GM12878 (cell line): ENCODE data around the gene RAB11A. TPM values are rescaled to one million over a fixed set of nuclear protein-coding genes. Genes with fewer than 3 reads are reported as not detected.

Experiments used
- ATAC-seq: fragments of 200-7000 bp; cut with Tn5 transposase; 3 replicates; pipeline ENCODE4 v1.9.1; 2020; ENCODE audit warnings: mild to moderate bottlenecking, moderate library complexity
- BruUV-seq: library from RNA; stranded (reverse); fragments of 400-500 nt; replicated peaks from 2 replicates; lab custom pipeline; 2021; lab: Mats Ljungman, UMichigan
- CTCF ChIA-PET: fragments of 300-600 bp; sonication (Branson Sonifier 250); formaldehyde crosslinking; extraction: SDS; loops from one replicate; lab custom pipeline; 2021; ENCODE audit warnings: inconsistent platforms; lab: Yijun Ruan, JAX
- POLR2A ChIA-PET: fragments of 350-600 bp; formaldehyde crosslinking; extraction: SDS; loops from one replicate; lab custom pipeline; 2021; ENCODE audit warnings: inconsistent platforms; lab: Charles Lee
- RAD21 ChIA-PET: fragments of 300-600 bp; sonication (Branson Sonifier 250); formaldehyde crosslinking; loops from one replicate; lab custom pipeline; 2023; ENCODE audit warnings: antibody characterized with exemption; ENCODE audit not compliant: unreplicated experiment; lab: Charles Lee
- SMC1A ChIA-PET: fragments of 300-600 bp; sonication (Branson Sonifier 250); formaldehyde crosslinking; loops from one replicate; lab custom pipeline; 2023; ENCODE audit not compliant: unreplicated experiment, uncharacterized antibody; lab: Charles Lee
- DNase-seq: peaks from one replicate; pipeline ENCODE4 v3.0.0-alpha.2; 2011; ENCODE audit warnings: low read depth, low spot score
- FAIRE-seq: peaks from 3 replicates; lab custom pipeline; 2011; peaks lifted over from hg19 to GRCh38; lab: Jason Lieb, UNC
- H2AFZ ChIP-seq: 2 replicates; pipeline ENCODE4 v1.6.0; 2011; ENCODE audit warnings: low read depth, low read length, control low read depth; ENCODE audit not compliant: control insufficient read depth
- H3K27ac ChIP-seq: 2 replicates; pipeline ENCODE4 v1.5.1; 2011; ENCODE audit warnings: control low read depth; ENCODE audit not compliant: control insufficient read depth, insufficient read depth
- H3K27me3 ChIP-seq, 2 experiments: replicated peaks in 1 of 2; 2 replicates each; pipeline versions ENCODE4 v1.6.0 to v1.6.1; 2011; ENCODE audit warnings: low read length in 1 of 2; ENCODE audit not compliant: control insufficient read depth in 2 of 2, insufficient read depth in 2 of 2
- H3K36me3 ChIP-seq, 2 experiments: 2 replicates each; pipeline ENCODE4 v1.5.1; 2011; ENCODE audit warnings: low read length in 1 of 2; ENCODE audit not compliant: control insufficient read depth in 2 of 2, insufficient read depth in 2 of 2
- H3K4me1 ChIP-seq: 2 replicates; pipeline ENCODE4 v1.6.1; 2011; ENCODE audit warnings: mild to moderate bottlenecking, low read length, moderate library complexity, mixed read lengths; ENCODE audit not compliant: control insufficient read depth, insufficient read depth
- H3K4me2 ChIP-seq: 2 replicates; pipeline ENCODE4 v1.6.0; 2011; ENCODE audit warnings: control low read depth; ENCODE audit not compliant: control insufficient read depth, insufficient read depth
- H3K4me3 ChIP-seq: fragments of 200-600 bp; sonication (generic); 2 replicates; pipeline ENCODE4 v1.5.1; 2016
- H3K79me2 ChIP-seq: 2 replicates; pipeline ENCODE4 v1.6.0; 2011; ENCODE audit warnings: low read length; ENCODE audit not compliant: control insufficient read depth, insufficient read depth
- H3K9ac ChIP-seq: 2 replicates; pipeline ENCODE4 v1.8.0; 2011; ENCODE audit warnings: low read length, control low read depth, mixed read lengths; ENCODE audit not compliant: control insufficient read depth, insufficient read depth
- H3K9me3 ChIP-seq: replicated peaks from 3 replicates; pipeline ENCODE4 v1.5.1; 2011; ENCODE audit warnings: mild to moderate bottlenecking, low read length; ENCODE audit not compliant: control insufficient read depth, insufficient read depth
- H4K20me1 ChIP-seq: 2 replicates; pipeline ENCODE4 v1.6.0; 2011; ENCODE audit not compliant: control insufficient read depth, insufficient read depth
- BCL3 ChIP-seq: IDR thresholded peaks from 2 replicates; pipeline ENCODE4 v1.6.1; 2011; ENCODE audit warnings: borderline replicate concordance, low read depth, mild to moderate bottlenecking, moderate library complexity, low read length; ENCODE audit not compliant: insufficient read depth, poor library complexity, severe bottlenecking
- BCLAF1 ChIP-seq: fragments of 450-650 bp; IDR thresholded peaks from 2 replicates; pipeline ENCODE4 v1.6.1; 2017; ENCODE audit warnings: antibody characterized with exemption, mild to moderate bottlenecking, moderate library complexity
- BRCA1 ChIP-seq: IDR thresholded peaks from 2 replicates; pipeline ENCODE4 v1.6.1; 2011; ENCODE audit warnings: low read depth, low read length, improper control_type of control experiment
- HDAC6 ChIP-seq: fragments of 200-600 bp; sonication (generic); IDR thresholded peaks from one replicate; pipeline ENCODE4 v1.8.0; 2017; ENCODE audit warnings: antibody characterized with exemption; ENCODE audit not compliant: unreplicated experiment
- HDGF ChIP-seq: fragments of 450-650 bp; IDR thresholded peaks from 2 replicates; pipeline ENCODE4 v1.6.1; 2016; ENCODE audit warnings: antibody characterized with exemption
- IKZF1 ChIP-seq: fragments of 450-650 bp; conservative IDR thresholded peaks from 2 replicates; pipeline ENCODE4 v1.6.1; 2017; ENCODE audit warnings: antibody characterized with exemption, mild to moderate bottlenecking
- POLR2AphosphoS5 ChIP-seq: IDR thresholded peaks from 2 replicates; pipeline ENCODE4 v1.6.1; 2011; ENCODE audit warnings: mild to moderate bottlenecking, low read length, inconsistent platforms
- SUZ12 ChIP-seq: fragments of 200-600 bp; sonication (generic); IDR thresholded peaks from one replicate; pipeline ENCODE4 v1.6.1; 2018; ENCODE audit warnings: antibody characterized with exemption, mild to moderate bottlenecking; ENCODE audit not compliant: unreplicated experiment
- ZNF24 ChIP-seq: fragments of 450-650 bp; IDR thresholded peaks from 2 replicates; pipeline ENCODE4 v1.6.1; 2017; ENCODE audit warnings: antibody characterized with exemption, mild to moderate bottlenecking
- WGBS: methylation state at CpG from one replicate; pipeline ENCODE4 v1.1.6; 2016; ENCODE audit warnings: low lambda C conversion rate; ENCODE audit not compliant: insufficient replicate concordance, insufficient coverage; ENCODE audit errors: missing lambda C conversion rate; 5-methylcytosine and 5-hydroxymethylcytosine counted together
- in situ Hi-C: fragments of 300-500 bp; cut with MboI; formaldehyde crosslinking; loops from 9 replicates; pipeline ENCODE4 v1.14.3; 2018; ENCODE audit warnings: mixed read lengths
- intact Hi-C: fragments of 100-400 bp; cut with micrococcal nuclease; formaldehyde crosslinking; loops from one replicate; pipeline ENCODE4 v1.14.2; 2022; ENCODE audit not compliant: unreplicated experiment
- polyA plus RNA-seq, 11 experiments: library from polyadenylated mRNA; depleted of rRNA in 4 of 11; unstranded in 6 of 11; stranded (reverse) in 5 of 11; fragments of >200 nt; fragmentation: Nextera tagmentation in 4 of 11; fragmentation: Illumina TruSeq in 1 of 11; extraction: Ambion mirVana in 4 of 11; extraction: Trizol in 1 of 11; gene quantifications; 1 replicate in 1 of 11; 2 replicates in 10 of 11; pipeline versions ENCODE4 v1.2.1 to v1.2.3, GENCODE V29; 2011 to 2016; ENCODE audit warnings: inconsistent platforms in 2 of 11, missing spikeins in 2 of 11, low read depth in 1 of 11
- total RNA-seq, 4 experiments: library from RNA; depleted of rRNA in 3 of 4; stranded (reverse); fragments of >200 nt in 3 of 4; fragmentation: Illumina TruSeq in 1 of 4; extraction: Trizol in 1 of 4; gene quantifications; 2 replicates each; pipeline versions ENCODE4 v1.2.1 to v1.2.3, GENCODE V29; 2013 to 2021
- TF ChIP-seq, protein P1 (sequence below): IDR thresholded peaks from 2 replicates; pipeline ENCODE4 v1.6.1; 2011; ENCODE audit warnings: low read depth, low read length, improper control_type of control experiment, borderline replicate concordance
- TF ChIP-seq, protein P2 (sequence below): IDR thresholded peaks from 2 replicates; pipeline ENCODE4 v1.6.1; 2012; ENCODE audit warnings: low read depth, low read length, improper control_type of control experiment

Gene RAB11A
- total and polyA plus RNA-seq, 10 of the 15 experiments (the other 5 are each of a cell fraction or from before 2014, with no cell fraction given) = 128 to 387 (median 224) TPM

DNA sequence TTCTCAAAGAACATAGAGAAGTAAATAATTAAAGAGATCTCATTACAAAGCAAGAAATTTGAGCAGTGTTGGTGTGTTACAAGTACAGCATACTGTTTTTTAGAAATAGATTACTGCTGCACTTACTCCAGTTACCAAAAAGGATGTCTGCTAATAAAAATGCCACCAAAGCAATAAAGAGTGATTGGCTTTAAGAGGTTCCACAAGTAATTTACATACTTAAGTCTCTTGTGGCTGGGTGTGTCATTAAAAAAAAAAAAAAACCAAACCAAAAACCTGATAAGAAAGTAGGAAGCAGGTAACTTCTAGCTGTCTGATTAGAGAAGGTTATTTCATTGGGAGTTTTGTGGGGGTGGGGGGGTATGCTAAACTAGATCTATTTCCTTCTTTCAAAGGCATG, 15.2 kb downstream of the RAB11A start:
- TF ChIP-seq HDGF (no peak), IKZF1 (no peak), BRCA1 (no peak), SUZ12 (no peak), HDAC6 (no peak)
- TF ChIP-seq, protein P1, sequence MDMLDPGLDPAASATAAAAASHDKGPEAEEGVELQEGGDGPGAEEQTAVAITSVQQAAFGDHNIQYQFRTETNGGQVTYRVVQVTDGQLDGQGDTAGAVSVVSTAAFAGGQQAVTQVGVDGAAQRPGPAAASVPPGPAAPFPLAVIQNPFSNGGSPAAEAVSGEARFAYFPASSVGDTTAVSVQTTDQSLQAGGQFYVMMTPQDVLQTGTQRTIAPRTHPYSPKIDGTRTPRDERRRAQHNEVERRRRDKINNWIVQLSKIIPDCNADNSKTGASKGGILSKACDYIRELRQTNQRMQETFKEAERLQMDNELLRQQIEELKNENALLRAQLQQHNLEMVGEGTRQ = no peak
- Histone ChIP-seq H4K20me1 (no peaks in the 10 kb centered on the region), H3K4me1 (peaks cover 22% of the 10 kb centered on the region), H3K4me2 (no peak overlapping the region), H3K27me3 (no peaks in the 10 kb centered on the region), H3K27ac (no peak overlapping the region), H3K9ac (no peak overlapping the region), H3K9me3 (no peaks in the 10 kb centered on the region), H2AFZ (no peak overlapping the region), H3K79me2 (peaks cover 5% of the 10 kb centered on the region), H3K36me3 (peaks cover 1 to 35% of the 10 kb centered on the region in 2 experiments; a peak in 3 of 4 replicates), H3K4me3 (no peak overlapping the region)
- FAIRE-seq = no peak
- ChIA-PET RAD21 (interaction anchor here (0.7 kb wide), 1 partner anchor 51 kb away, joined by 6 read pairs; no protein-coding TSS in a partner anchor), SMC1A (interaction anchor here (0.6 to 1.2 kb wide), 7 partner anchors 9 to 52 kb away, joined by 3 to 4 read pairs (median 3); no protein-coding TSS in a partner anchor), POLR2A (interaction anchor here (0.6 to 1.0 kb wide), 6 partner anchors 10 to 591 kb away, joined by 3 to 10 read pairs (median 3); no protein-coding TSS in a partner anchor), CTCF (no interaction called here)
- intact Hi-C loops (no loop called here), in situ Hi-C loops (no loop called here)
- no peak for ATAC-seq
- DNase-seq = no peak
- no TSS peak for BruUV-seq

GRCh38 chr15:65885668-65886218, 16.5 kb downstream of the RAB11A start:
- 88% methylated on average over 4 of the region's 4 CpGs for WGBS
- no peak for DNase-seq
- no peak for FAIRE-seq
- SMC1A ChIA-PET = interaction anchor here (0.9 kb wide), 1 partner anchor 344 kb away, joined by 4 read pairs; no protein-coding TSS in a partner anchor
- no peaks in the 10 kb centered on the region for H3K9me3 ChIP-seq
- no peaks in the 10 kb centered on the region for H3K27me3 ChIP-seq
- no peak overlapping the region for H3K4me2 ChIP-seq
- H4K20me1 ChIP-seq = no peaks in the 10 kb centered on the region
- RAD21 ChIA-PET = no interaction called here
- no TSS peak for BruUV-seq
- intact Hi-C loops = no loop called here
- ATAC-seq = no peak
- no peak overlapping the region for H3K4me3 ChIP-seq
- in situ Hi-C loops = no loop called here
- H3K79me2 ChIP-seq = peaks cover 5% of the 10 kb centered on the region
- no peak overlapping the region for H3K27ac ChIP-seq
- no peak overlapping the region for H3K9ac ChIP-seq
- H2AFZ ChIP-seq = no peak overlapping the region
- H3K36me3 ChIP-seq = peaks cover 1 to 31% of the 10 kb centered on the region in 2 experiments; a peak in 3 of 4 replicates
- H3K4me1 ChIP-seq = peaks cover 22% of the 10 kb centered on the region
- POLR2A ChIA-PET = no interaction called here
- CTCF ChIA-PET = no interaction called here
- TF ChIP-seq BCL3 (no peak), ZNF24 (no peak), BCLAF1 (no peak), POLR2AphosphoS5 (no peak)
- TF ChIP-seq, protein P2, sequence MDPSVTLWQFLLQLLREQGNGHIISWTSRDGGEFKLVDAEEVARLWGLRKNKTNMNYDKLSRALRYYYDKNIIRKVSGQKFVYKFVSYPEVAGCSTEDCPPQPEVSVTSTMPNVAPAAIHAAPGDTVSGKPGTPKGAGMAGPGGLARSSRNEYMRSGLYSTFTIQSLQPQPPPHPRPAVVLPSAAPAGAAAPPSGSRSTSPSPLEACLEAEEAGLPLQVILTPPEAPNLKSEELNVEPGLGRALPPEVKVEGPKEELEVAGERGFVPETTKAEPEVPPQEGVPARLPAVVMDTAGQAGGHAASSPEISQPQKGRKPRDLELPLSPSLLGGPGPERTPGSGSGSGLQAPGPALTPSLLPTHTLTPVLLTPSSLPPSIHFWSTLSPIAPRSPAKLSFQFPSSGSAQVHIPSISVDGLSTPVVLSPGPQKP = no peak
